ENCODE data around the gene KRTAP22-2.

The KRTAP22-2 gene

DNA sequence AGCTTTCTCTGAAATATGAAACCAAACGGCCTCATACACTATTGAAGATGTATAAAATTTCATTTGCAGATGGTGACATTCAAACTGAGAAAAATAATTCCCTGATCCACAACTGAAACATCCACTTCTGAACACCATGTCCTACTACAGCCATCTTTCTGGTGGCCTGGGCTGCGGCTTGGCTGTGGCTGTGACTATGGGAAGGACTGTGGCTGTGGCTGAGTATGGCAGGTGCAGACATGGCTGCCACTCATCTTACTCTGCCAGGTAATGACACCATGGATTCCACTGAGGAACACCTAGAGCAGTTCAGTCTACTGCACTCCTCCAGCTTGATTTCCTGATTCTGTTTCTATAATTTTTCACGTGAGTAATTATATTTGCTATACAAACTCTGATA is 30.3 kb upstream of the KRTAP22-2 start, which contains the start of gene KRTAP20-4:
Gene KRTAP20-4 (plus strand): TSS at position 106 of the 400 bp plus-strand sequence.
- TF ChIP-seq, protein P1, sequence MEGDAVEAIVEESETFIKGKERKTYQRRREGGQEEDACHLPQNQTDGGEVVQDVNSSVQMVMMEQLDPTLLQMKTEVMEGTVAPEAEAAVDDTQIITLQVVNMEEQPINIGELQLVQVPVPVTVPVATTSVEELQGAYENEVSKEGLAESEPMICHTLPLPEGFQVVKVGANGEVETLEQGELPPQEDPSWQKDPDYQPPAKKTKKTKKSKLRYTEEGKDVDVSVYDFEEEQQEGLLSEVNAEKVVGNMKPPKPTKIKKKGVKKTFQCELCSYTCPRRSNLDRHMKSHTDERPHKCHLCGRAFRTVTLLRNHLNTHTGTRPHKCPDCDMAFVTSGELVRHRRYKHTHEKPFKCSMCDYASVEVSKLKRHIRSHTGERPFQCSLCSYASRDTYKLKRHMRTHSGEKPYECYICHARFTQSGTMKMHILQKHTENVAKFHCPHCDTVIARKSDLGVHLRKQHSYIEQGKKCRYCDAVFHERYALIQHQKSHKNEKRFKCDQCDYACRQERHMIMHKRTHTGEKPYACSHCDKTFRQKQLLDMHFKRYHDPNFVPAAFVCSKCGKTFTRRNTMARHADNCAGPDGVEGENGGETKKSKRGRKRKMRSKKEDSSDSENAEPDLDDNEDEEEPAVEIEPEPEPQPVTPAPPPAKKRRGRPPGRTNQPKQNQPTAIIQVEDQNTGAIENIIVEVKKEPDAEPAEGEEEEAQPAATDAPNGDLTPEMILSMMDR (conservative IDR thresholded peaks at IDR 0.05): no peak
- TF ChIP-seq ZFX (IDR thresholded peaks at IDR 0.05): no peak
- no peak within 1 kb of the TSS for H3K27ac ChIP-seq

DNA sequence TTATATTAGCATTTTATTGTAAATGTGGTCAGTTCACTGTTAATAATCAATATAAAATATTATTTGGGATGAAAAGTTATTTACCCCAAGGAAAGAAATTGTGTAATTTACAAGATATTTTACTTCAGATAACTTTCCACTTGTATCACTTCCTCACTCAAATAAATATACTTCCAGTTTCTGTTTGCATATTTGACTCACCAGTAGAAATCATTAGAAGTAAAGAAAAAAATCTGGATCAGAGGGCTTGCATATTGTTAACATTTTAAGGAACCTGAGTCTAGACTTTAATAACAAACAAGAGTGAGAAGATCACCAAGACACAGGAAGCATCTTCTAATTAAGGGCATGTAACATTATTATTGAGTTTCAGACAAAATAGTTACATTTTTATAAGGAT is 29.9 kb upstream of the KRTAP22-2 start:
- no peak overlapping the region for H3K27ac ChIP-seq
- no peak for TF ChIP-seq ZFX (IDR thresholded peaks at IDR 0.05)
- TF ChIP-seq, protein P1 (conservative IDR thresholded peaks at IDR 0.05): no peak

DNA sequence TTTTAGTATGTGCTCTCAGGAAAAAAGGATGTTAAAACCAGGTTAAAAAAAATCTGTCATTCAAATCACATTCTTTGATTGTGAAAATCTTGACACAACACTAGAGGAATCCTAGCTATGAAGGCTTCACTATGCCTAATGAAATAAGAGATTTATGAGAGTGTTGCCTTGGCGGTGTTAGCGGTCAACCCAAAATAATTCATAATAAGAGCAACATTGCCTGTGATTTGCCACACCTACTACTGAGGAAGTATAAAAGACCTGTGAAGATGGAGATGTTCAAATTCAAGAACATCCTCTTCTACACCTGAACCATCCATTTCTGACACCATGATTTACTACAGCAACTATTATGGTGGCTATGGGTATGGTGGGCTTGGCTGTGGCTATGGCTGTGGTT is 25.9 kb upstream of the KRTAP22-2 start, which contains the start of gene KRTAP20-1:
Gene KRTAP20-1 (plus strand): TSS at position 301 of the 400 bp plus-strand sequence. CDS start 30 bp downstream, at position 331.
- no peak for TF ChIP-seq ZFX (IDR thresholded peaks at IDR 0.05)
- TF ChIP-seq, protein P1 (conservative IDR thresholded peaks at IDR 0.05): no peak
- no peak within 1 kb of the TSS for H3K27ac ChIP-seq

DNA sequence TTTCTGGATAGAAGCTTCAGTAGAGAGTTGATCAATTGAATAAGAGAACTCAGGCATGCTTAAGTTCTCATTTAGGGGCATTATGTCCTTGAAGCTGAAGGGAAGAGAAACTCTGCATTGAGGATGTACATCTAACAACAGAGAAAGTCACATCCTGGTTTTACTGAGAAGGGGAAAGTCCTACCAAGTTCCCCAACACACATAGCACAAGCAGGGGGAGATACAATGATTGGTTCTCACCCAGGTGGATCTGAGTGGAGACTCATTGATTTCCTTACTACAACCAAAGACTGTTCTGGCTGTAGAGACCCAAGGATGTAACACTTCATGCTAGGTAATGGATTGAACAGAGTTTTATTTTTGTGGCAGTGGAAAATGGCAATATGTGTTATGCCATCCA is 25.0 kb upstream of the KRTAP22-2 start:
- TF ChIP-seq, protein P1 (conservative IDR thresholded peaks at IDR 0.05): no peak
- TF ChIP-seq ZFX (IDR thresholded peaks at IDR 0.05): no peak

DNA sequence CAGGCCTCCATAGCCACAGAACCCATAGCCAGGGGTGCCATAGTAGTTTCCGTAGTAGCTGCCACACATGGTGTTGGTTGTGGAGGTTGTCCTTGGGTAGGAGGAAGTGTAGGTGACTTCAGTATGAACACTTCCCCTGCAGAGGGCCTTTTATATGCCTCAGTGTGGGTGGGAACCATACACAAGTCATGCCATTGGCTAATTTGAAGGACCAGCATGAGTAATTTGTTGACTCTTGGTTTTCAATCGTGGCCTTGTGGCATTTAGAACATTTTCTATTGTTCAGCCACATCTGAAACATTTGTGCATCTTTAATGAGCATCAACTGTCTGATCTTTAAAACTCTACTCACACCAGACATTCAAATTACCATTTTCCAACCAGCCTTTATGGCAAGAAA is 23.6 kb upstream of the KRTAP22-2 start, which contains the start of gene KRTAP6-1:
Gene KRTAP6-1 (minus strand): TSS at position 95 of the 400 bp plus-strand sequence. CDS start 26 bp downstream, at position 69.
- TF ChIP-seq, protein P1 (conservative IDR thresholded peaks at IDR 0.05): no peak
- no peak for TF ChIP-seq ZFX (IDR thresholded peaks at IDR 0.05)
- H3K27ac ChIP-seq: no peak within 1 kb of the TSS

More for the DNA sequence above, 25.0 kb upstream of the KRTAP22-2 start:
- H3K27ac ChIP-seq: no peak overlapping the region

DNA sequence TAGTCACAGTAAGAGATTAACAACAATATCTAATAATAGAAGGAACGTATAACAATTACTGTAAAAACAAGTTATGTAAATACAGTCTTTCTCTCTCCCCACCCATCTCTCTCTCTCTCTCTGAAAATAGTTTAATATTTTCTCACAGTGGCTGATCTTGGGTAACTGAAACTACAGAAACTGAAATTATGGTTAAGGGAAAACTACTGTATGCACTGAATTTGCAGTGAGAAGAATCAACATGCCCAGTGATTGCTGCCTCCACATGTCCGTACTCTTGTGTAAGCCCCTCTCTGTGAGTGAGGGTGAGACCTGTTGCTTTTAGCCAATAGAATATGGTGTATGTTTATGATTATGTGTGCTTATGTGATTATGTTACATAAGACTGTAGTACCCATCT is 21.9 kb upstream of the KRTAP22-2 start:
- TF ChIP-seq, protein P1 (conservative IDR thresholded peaks at IDR 0.05): no peak
- no peak for TF ChIP-seq ZFX (IDR thresholded peaks at IDR 0.05)
- no peak overlapping the region for H3K27ac ChIP-seq

DNA sequence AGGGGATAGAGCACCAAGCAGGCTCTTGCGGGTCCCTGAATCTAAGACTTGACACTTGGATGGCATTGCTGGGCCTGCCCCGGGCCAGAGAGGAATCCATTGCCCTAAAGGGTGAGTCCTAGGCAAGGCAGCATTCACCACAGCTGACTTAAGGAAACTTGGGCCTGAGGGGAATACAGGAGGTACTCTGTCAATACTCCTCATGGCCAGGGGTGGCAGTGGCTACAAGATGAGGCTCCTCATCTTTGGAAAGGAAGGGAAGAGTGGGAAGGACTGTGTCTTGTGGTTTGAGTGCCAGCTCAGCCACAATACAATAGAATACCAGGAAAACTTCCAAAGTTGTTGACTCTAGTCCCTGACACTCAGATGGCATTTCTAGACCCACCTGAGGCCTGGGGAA is 15.8 kb upstream of the KRTAP22-2 start:
- TF ChIP-seq, protein P1 (conservative IDR thresholded peaks at IDR 0.05): peak; percentile 20; the same call in 1 of the 2 replicates
- TF ChIP-seq ZFX (IDR thresholded peaks at IDR 0.05): no peak
- no peak overlapping the region for H3K27ac ChIP-seq

Measured in C4-2B (cell line).